DMS79 (cell line): ENCODE results near the gene RAB11FIP2.

Experiments used
- DNase-seq: peaks from one replicate; lab custom pipeline; 2025; lab: John Stamatoyannopoulos, UW

Gene RAB11FIP2

DNA sequence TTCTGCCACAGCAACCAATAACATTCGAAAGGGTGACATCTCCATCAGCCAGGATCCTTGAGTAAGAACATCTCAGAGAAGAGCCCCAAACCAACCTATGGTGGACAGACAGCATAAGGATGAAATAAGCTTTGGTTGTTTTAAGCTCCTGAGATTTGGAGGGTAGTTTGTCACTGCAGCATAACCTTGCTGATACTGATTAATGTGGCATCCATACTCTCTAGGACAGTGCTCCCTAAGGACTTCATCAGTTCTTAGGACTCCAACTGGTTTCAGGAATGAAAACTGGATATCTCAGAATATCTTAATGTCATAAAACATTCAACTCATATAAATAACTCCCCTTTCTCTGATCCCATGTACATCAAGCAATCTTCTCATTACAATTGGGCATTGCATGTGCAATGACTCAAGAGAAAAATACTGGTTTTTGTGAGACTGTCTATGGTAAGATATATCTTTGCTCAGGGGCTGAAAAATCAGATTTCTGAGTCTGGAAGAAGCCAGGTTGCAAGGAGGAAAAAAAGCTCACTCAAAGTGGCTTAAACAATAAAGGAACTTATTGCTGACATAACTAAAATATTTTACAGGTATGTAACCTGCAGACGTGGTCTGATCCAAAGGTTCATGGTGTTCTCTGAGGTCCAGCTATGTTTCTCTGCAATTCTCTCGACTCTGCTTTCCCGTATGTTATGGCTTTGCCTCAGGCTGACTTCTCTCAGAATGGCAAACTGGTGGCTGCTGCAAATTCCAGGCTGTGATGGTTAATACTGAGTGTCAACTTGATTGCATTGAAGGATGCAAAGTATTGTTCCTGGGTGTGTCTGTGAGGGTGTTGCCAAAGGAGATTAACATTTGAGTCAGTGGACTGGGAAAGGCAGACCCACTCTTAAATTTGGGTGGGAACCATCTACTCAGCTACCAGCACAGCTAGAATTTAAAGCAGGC lies 65.7 kb downstream of the RAB11FIP2 start:
- no peak for DNase-seq

DNA sequence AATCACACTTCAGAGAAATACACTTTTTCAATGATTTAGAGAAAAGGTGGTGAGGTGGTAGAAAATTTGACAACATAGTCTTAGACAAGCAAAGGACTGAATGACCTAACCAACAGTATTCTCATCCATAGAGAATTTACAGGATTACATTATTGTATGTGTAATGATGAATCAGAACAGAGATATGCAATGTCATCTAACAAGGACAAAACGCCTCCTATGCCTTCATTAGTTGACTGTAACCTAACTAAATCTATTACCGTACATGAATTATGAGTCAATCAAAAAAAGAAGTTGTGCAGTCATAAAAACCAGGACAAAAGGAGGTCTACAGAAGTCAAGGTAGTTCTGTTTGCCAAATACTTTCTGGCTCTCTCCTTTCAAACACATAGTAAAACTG lies 66.5 kb downstream of the RAB11FIP2 start:
- DNase-seq, result no peak

DNA sequence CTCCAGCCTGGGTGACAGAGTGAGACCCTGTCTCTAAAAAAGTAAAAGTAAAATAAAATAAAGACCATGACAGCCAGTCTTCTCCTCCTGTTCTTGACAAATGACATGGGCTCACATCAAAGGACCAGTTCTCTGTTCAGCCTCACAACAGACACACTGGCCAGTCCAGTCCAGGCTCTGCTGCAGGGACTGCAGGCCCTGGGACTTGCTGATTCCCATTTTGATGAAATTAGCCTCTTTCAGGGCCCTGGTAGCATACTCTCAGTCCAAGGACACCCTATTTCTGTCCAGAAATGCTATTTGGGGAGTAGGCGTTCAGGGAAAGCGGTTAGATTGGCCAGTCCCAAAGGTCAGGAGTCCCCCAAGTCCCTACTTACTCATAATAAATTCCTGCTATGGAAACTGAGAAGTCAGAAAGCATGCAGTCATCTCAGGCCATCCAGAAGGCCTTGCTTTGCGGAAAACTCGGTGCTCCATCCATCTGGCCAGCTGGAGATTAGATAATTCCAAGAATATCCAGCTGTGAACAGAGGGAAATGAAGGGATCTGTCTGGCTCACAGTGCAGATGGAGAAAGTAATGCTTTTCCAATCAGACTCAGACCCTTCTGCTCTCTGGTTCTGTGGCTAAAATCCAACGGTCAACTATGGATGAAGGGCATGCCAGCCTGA lies 74.4 kb downstream of the RAB11FIP2 start:
- DNase-seq, result no peak

GRCh38 chr10:117970962-117971361 lies 75.8 kb downstream of the RAB11FIP2 start:
- no peak for DNase-seq

DNA sequence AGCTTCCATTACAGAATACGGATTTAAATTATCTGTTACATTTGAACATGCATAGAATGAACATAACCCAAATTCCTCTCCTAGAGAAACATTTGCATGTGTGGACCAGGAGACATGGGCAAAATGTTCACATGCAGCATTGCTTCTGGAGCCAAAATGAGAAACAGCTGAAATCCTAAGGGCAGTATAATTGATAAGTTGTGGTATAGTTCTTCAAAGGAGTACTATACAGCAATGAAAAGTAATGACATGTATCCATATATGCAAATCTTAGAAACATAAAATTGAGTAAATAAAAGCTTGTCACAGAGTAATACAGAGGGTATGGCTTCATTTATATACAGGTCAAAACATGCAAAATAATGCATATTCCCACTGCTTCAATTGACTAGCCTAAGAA lies 77.1 kb downstream of the RAB11FIP2 start:
- no peak for DNase-seq

DNA sequence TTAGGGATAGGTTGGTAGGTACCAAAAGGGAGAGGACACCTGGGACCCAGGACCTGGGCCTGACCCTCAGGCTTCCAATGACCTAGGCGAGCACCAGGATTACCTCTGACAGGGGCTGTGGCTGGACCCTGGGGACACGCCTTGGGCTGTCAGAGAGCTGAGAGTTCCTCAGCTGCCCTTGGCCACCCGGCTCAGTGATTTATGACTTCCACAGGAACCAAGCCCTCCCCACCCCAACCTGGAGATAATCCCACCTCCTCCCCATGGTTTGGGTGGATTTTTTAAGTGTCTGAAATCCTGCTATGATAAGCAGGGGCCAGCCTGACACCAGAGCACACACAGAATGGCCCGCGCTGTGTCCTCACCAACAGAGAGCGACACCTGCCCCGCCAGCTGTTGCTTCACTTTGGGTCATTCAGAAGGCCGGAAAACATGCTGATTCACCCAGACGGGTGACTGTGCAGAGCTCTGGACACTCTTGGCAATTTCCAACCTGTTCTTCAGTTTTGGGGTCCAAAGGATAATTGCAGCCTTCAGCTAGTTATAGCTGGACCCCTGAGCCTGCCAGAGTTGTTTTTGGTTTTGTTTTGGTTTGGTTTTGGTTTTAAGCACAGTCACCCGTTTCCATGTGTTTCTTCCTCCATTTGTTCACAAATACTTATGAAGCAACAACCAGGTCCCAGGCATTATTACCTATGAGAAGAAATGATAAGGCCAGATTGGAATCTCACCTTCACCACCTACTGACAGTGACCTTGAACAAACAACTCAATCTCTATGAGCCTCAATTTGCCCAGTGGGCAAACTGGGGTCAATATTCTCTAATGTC lies 78.2 kb downstream of the RAB11FIP2 start:
- no peak for DNase-seq

DNA sequence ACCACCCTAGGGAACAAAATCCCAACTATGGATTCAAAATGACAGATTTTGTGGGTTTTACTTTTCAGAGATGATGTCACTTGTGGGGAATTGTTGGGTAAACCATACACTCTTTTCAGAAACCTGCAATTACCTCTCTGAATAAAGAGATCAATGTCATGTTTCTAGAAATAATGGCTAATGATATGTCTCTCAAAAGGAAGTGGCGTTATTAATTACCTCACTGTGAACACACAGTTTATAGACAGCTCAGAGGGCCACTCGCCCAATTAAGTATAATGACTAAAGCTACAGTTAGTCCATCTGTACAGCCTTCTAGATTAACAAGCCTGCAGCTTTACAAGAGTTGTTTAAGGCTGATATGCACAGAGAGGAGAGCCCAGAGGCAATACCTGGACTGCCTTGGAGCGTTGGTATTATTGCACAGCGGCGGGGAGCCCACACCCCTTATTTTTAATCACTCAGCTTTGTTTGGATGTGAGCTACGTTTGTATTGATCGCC lies 79.5 kb downstream of the RAB11FIP2 start:
- DNase-seq, result no peak

DNA sequence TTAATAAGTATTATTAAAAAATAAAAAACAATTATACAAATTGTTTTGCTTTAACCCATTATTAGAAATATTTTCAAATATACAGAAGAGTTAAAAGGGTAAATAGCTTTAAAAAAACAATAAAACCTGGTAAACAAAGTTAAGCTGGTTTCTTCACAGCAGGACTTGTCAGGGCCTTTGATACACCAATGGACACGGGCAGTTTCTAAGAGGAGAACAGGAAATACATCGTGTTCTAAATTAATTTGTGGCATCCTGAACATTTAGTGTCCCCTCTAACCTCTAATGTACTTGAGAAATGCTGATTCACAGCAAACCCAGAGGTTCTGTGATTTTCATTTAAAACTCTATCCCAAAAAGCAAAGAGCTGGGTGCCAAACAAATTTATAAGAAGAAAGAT lies 80.8 kb downstream of the RAB11FIP2 start:
- no peak for DNase-seq

DNA sequence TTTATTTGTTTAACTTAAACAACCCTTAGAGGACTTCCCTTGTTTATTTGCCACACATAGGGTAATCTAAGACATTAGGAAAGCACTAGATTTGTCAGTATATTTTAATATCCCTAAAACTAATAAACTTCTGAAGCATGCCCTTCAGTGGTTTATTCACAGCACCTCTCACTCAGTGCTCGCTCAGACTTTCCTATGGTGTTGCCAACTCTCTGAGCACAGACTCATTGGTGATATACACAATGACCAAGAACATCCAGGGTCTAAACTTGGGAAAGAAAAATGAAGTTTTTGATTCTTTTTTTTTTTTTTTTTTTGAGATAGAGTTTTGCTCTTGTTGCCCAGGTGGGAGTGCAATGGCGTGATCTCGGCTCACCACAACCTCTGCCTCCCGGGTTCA lies 82.2 kb downstream of the RAB11FIP2 start:
- DNase-seq, result peak; percentile 87

- DNase-seq, result no peak
Observed at GRCh38 chr10:117960345-117960935, 86.3 kb downstream of the RAB11FIP2 start.

DNA sequence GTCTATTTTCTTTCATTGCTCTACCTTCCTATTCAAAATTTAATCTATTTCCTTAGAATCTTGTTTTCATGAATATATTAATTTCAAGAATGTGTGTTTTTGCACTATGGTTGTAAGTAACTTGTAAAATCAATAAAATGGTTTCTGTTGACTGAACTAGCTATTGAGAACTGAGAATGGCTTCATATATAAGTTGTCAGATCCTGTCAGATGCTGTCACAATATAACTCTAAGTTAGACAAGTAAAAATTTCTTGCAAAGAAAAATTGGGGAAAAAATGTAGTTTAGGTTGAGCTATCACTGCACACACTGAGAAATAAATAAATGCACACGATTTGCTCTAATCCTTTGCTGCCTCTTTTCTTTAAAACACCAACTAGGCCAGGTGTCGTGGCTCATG lies 89.8 kb downstream of the RAB11FIP2 start:
- no peak for DNase-seq

DNA sequence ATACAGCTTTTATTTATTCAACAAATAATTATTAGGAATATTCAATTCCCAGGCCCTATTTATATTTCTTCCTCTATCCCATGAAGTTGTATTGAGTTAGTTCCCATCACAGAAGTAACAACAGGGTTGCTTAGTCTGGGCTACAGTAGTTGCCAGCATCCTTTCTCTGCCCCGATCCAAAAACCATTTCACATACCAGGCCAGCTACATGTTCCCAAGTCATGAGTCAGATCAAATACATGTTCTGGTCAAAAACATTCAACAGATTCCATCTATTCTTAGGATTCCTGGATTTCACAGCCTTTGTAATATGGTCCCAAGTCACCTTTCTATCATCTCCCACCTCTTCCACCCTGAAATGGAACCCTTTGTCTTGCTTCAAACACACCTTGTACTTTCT lies 91.6 kb downstream of the RAB11FIP2 start:
- no peak for DNase-seq
